Measurements from ENCODE around the gene ERGIC1.

The ERGIC1 gene

DNA sequence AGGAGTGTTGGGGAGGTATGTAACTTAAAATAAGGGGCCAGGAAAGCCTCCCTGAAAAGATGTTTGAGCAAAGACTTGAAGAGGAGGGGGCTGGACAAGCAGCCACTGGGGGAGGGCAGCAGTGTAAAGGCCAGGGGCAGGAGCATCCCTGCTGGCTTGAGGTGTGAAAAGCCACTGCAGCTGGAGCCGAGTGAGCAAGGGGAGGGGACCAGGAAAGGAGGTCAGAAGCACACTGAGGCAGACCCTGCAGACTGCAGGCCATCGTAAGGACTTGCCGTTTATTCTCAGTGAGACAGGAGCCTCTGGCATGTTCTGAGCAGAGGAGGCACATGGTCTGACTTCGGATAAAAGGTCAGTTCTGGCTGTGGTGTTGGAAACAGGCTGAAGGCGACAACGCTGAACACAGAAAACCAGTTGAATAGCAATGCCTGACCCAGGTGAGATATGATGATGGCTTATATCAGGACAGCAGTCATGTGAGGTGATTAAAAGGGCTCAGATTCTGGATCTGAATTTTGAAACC, 10.2 kb upstream of the ERGIC1 start:
- H3K27ac ChIP-seq: no peak overlapping the region
- no peak for DNase-seq (ENCODE audit: low read depth, low spot score)

DNA sequence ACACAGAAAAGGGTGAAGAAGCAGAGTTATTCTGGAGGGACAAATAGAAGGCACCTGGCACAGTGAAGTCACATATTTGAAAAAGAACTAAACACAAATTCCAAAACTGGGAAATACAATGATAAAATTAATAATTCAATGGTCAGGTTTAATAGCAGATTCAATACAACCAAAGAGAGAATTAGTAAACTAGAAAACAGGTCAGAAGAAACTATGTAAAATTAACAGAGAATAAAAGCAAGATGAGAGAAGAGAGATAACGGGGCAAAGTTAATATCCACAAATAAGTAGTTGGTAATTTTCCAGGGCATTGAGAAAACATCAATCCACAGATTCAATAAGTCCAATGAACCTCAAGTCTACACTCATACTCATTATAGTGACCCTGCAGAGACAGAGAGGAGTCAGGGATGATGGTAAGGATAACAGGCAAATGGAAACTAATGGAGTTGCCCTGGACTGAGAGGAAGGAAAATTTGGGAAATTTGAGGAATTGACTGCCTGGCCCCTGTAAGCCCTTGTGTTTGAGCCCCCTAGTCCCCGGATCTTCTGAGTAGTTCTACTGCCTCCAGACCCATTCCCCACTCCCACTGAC, 8.3 kb upstream of the ERGIC1 start:
- no peak for DNase-seq (ENCODE audit: low read depth, low spot score)
- H3K27ac ChIP-seq: no peak overlapping the region

DNA sequence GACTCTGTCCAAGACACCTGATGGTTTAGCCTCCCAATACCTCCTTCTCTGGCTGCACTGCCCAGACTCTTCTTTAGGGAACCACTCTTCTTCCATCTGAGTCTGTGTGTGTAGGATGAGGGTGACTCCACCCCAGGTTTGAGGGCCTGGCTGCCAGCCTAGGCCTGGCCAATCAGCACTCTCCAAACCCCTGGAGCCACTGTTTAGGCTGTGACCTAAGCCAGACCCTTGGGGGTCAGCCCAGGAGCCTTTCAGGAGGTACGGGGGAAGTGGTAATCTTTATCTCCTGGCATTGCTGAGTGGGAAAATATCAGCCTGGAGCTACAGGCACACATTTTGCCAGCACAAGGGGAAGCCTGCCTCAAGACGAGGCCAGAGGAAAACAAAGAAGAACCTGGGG, 6.2 kb upstream of the ERGIC1 start:
- H3K27ac ChIP-seq: no peak overlapping the region

DNA sequence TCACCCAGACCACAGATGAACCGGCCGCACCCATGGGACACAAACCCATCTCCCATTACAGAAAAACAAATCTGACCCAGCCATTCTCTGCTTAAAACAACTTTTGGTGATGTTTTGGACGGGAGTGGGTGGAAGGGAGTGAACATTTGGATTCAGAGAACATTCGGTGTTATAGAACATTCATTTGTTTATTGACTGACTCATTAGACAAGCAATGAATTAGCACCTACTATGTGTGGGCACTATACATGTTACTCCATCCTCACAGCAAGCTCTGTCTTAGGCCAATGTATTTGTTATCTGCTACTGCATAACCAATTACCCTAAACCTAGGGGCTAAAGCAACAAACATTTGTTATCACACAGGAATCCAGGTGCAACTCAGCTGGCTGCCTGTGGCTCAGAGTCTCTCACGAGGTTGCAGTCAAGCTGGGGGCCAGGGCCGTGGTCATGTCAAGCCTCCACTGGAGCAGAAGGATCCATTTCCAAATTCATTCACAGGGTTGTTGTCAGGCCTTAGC, 5.1 kb upstream of the ERGIC1 start:
- H3K27ac ChIP-seq: peak overlapping the region; percentile 6
- DNase-seq (ENCODE audit: low read depth, low spot score): no peak

More for the DNA sequence above, 6.2 kb upstream of the ERGIC1 start:
- no peak for DNase-seq (ENCODE audit: low read depth, low spot score)

DNA sequence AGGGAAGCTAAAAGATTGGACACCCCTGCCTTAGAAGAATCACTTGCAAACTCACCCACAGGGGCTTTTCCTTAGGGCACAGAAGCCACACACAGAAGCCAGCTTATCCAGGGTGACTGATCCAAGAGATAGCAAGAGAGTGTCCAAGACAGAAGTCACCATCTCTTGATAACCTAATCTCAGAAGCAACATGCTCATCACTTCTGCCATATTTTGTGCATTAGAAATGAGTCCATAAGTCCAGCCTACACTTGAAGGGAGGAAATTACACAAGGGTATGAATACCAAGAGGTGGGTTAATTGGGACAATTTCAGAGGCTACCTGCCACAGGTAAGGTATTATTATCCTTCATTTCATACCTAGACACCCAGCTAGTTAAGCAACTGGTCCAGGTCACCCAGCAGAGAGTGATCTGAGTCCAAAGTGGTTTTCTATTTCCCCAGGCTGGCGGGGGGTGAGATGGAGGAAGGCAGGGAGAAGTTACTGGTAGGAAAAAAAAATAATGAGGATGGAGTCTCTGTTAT, 3.7 kb upstream of the ERGIC1 start:
- no peak for DNase-seq (ENCODE audit: low read depth, low spot score)
- peak overlapping the region; percentile 77 for H3K27ac ChIP-seq

DNA sequence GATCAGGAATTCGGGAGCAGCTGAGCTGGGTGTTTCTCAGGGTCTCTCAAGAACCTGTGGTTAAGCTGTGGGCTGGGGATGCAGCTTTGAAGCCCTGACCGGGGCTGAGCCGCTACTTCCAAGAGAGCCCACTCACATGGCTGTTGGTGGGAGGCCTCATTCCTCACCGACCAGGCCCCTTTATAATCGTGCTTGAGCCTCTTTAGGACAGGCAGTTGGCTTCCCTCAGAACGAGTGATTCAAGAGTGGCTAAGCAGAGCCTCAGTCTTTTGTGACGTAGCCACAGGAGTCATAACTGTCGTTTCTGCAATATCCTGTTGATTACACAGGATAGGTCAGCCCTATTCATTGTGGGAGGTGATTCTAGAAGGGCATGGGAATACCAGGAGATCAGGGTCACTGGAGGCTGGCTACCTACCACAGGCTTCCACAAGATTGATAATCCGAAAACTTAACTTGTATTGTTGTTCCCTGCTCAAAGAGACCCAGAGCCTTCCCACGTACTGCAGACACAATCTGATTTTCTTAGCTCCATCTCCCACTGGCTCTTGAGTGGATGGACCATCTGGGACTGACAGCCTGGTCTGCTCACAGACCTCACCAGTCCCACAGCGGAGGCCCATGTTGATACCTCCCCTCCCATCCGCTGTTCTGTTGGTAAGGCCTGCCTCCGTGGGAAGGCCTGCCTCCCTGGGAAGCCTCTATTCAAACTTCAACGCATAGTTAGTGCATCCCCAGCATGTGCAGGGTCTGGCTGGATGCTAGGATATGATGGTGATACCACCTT, 3.0 kb upstream of the ERGIC1 start:
- no peak for DNase-seq (ENCODE audit: low read depth, low spot score)
- peak overlapping the region; percentile 77 for H3K27ac ChIP-seq

DNA sequence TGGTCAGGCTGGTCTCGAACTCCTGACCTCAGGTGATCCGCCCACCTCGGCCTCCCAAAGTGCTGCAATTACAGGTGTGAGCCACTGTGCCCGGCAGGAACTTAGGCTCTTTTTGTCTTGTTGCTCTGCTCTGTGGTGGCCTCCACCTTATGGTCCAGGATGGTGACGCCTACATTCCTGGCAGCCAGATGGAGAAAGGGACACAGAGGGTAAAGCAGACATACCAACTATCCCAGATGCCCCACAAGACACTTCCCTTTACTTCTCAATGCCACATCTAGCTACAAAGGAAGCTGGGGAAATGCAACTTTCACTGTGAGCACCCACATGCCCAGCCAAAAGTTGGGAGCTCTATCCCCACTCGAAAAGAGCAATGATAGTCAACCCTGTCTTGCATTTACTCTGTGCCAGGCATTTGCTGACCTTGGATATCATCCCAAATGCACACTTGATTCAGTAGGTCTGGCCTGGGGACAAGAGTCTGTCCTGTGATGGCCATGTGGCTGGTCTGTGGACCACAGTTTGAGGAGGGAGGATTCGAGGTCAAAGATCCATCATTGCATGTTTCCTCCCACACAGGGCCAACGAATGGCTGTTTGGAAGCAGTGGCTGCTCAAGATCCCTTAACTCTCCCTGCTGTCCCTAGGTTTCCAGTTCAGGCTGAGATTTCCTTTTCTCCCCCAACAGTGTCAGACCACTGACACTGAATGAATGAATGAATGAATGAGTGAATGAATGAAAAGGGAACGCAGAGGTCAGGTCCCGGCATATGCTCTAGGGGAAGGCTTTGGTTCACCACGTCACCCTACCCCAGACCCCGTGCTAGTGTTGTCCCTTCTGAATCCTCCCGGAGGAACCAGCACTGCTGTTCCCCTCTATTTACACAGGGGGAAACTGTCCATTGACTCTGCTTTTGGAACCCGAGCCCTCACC, 1.4 kb upstream of the ERGIC1 start:
- H3K27ac ChIP-seq: peak overlapping the region; percentile 77
- no peak for DNase-seq (ENCODE audit: low read depth, low spot score)

DNA sequence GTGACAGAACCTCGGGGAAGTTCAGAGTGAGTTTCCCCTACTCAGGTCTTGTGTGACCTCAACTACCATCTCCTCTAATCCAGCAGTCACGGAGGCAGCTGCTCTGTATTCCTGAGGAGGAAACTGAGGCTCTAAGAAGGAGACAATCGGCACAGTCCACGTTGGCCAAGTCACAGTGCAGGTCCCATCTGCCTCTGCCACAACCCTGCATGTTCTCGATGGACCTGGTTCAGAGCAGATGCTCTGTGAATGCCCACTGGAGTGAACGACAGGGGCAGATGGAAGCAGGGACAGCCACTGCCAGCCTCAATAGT, 722 bp upstream of the ERGIC1 start:
- no peak for DNase-seq (ENCODE audit: low read depth, low spot score)
- H3K27ac ChIP-seq: peak overlapping the region; percentile 77

DNA sequence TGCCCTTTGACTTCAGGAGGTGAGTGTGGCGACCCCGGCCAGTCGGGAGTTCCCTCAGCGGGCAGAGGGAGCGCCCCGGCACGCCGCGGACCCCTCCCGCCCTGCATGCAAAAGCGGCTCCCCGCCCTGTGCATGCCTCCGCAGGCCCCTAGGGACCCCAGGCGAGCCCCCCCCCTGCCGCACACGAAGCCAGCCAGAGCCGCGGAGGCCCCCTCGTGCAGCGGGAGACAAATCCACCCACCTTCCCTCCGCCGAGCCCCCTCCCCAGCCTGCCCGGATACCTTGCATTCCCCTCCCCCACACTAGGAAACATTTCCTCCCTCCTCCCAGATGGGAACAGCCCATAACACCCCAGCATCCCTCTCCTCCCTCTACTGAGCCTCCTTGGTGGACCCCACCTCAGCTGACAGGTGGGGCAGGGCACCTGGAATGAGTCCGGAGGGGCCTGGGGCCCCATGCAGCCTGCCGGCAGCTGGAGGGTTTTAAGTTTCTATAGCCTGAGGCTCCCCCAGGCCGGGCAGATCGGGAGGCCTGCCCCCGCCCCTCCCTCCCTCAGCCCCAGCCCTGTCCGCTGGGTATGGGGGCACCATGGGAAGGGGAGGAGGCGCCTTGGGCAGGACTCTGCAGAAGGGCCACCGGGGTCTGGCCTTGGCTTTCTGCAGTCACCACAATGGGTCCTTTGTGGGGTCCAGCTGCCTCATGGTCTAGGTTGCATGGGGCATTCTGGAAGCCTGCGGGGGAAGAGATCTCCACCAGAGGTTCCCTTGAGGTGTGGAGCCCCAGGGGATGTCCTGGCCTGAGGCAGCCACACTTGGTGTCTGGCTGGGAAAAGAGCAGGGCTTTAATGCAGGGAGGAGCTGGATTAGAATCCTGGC, 601 bp downstream of the ERGIC1 start:
- DNase-seq (ENCODE audit: low read depth, low spot score): no peak

DNA sequence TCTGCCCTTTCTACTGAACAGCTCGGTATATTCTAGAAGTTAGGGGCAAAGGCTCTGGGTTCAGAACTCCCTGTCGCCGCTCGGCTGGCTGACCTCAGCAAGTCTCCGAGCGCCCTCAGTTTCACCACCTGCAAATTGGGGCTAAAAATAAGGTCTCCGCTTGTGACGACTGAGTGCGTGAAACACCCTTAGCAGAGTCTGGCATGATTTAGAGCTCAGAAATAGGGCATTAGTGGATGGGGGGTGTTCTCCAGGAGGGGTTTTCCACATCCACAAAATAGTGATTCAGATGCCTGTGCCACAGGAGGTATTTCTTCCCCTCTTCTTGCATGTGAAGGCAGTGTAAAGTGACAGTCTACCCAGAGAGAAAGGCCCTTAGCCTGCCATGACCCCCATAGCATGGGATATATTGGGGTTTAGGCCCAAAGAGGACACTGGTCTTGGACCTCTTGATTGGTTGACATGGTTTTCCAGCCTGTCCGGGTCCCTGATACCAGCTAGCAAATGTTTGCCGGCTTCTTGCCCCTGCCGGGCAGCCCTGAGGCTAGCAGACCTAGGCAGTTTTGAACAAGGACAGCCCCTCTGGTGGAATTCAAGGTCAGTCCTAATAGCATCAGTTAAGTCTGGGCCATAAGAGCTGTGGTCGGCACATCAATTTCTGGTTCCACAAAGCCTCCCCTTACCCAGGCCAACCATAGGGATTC, 1.4 kb downstream of the ERGIC1 start:
- peak overlapping the region; percentile 77 for H3K27ac ChIP-seq
- no peak for DNase-seq (ENCODE audit: low read depth, low spot score)

More for the DNA sequence above, 601 bp downstream of the ERGIC1 start:
- peak overlapping the region; percentile 77 for H3K27ac ChIP-seq

DNA sequence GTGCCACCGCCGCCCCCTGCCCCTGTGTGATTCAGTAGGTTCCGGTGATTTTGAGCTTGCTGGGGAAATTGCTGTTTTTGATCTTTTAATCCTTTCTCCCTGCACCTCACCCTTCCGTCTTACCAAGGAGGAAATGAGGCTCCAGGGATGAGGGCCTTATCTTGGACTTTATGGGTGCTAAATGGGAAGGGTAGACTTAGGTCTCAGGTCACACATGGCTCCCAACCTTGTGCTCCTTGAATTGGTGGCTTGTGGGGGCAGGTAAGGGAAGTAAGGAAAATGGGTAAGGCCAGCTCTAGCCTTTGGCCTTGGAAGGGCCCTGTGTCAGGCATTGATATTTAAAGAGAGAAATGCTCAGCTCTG, 1.9 kb downstream of the ERGIC1 start:
- no peak overlapping the region for H3K27ac ChIP-seq
- DNase-seq (ENCODE audit: low read depth, low spot score): no peak

DNA sequence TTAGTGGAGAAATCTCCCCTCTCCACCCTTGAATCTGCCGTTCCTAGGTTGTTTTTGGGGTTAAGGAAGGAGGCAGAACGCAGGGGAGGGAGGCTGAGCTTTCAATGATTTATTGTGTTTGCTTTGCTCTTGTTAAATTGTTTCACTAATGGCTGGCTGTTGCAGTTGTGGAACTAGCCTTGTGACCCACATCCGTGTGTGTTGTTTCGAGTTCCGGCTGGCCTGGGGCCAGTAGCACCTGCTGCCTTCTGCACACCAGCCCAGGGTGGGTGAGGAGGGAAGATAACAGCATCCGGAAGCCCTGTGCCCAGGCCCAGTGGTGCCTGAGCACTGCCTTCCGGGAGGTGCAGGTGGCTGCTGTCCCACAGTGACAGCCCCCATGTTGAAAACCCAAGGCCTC, 3.6 kb downstream of the ERGIC1 start:
- H3K27ac ChIP-seq: no peak overlapping the region

DNA sequence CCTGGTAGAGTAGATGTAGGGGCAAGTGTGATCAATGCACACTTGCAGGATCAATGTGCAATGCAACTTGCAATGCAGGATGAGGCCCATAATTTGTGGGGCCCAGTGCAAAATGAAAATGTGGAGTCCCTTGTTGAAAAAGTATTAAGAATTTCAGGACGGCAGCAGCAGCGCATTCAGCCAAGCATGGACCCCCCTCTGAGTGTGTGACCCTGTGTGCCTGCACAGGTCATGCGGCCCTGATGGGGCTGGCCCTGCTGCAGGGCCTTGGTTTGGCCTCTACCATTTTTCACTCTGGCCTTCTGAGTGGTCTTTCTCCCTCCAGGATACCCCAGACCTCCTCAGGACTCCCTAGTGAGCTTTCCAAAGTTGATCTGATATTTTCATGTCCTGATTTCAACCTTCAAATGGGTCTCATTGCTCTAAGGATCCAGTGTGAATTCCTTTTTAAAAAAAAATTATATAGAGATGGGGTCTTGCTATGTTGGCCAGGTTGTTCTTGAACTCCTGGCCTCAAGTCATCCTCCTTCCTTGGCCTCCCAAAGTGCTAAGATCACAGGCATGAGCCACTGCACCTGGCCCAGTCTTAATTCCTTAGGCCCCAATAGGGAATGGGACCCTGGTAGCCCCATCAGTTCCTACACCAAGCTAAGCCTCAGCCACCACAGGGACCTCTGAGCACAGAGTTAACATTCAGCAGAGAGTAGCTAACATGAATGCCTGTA, 4.3 kb downstream of the ERGIC1 start:
- no peak for DNase-seq (ENCODE audit: low read depth, low spot score)
- no peak overlapping the region for H3K27ac ChIP-seq

More for the DNA sequence above, 3.6 kb downstream of the ERGIC1 start:
- DNase-seq (ENCODE audit: low read depth, low spot score): no peak

DNA sequence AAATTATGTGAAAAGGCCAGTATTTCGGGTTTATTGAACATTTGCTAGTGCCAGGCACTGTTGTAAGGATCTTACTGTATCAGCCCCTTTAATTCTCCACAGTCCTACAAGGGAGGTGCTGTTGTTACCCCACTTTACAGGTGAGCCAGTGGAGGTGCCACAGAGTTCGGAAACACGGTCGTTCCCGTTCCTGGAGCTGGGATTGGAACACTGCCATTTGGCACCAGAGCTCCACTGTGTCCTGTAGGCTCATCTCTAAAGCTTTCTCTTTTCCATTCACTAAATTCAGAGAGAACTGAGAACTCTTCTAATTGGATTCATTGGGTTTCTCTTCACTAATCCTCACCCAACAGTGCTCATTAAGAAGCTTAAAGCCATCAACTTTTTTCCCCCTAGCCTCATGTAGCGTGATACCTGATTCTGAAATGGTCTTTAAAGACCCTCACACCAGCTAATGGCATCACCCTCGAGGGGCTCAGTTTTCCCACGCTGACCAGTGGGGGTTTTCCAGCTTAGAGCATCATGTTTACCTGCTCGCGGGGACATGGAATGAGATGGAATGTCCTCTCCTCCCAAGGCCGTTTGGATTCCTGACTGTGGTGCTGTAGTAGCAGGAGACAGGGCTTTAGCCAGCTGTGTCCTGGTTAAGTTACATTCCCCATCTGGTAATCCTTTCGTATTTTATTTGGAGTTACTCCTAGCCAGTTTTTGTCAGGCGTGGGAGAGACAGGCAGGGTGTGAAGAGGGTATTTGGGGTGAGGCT, 5.8 kb downstream of the ERGIC1 start:
- no peak for DNase-seq (ENCODE audit: low read depth, low spot score)
- no peak overlapping the region for H3K27ac ChIP-seq

DNA sequence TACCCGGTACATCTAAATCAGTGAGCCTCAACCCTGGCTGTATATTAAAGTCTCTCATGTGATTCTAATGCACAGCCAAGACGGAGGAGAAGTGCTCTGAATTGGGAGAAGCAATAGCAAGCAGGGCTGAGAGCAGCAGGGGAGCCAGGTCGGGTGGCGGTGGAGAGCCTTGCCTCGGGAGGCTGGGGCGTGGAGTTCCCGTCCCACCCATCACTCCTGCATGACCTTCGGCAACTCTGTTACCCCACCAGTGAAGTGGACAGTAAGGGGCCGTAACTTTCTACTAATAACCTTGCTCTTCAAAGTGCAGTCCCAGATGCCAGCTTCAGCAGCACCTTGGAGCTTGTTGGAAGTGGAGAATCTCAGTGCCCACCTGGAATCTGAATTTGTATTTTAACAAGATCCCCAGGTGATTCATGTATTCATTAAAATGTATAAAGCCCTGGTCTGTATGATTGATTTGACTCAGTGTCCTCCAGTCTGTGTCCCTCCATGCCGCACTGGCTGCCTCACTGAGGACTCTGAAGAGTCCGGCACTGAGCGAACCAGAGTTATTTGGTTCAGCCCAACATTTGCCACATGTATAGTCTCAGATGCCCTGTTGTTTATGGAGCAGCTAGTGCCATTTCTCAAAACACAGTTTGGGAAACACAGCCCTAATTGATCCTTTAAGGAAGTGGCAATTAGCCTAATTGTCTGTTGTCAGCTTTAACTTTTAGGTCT, 6.5 kb downstream of the ERGIC1 start:
- H3K27ac ChIP-seq: no peak overlapping the region
- DNase-seq (ENCODE audit: low read depth, low spot score): no peak

DNA sequence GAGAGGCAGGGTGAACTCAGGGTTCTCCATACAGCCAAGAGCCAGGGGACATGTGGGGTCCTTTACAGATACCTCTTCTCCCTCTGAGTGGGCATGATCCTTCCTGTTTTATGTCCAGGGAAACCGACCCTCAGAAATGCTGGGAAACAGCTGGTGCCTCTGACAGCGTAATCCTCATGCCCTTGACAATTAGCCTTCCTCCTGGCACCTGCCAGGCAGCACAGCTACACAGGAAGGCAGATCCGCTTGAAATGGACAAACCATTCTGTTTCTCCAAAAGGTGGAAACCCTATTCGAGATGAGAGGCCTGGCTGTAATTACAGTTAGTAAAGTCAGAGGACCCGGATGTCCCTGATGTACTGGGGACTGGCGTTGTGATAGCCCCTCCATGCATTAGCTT, 7.2 kb downstream of the ERGIC1 start:
- no peak for DNase-seq (ENCODE audit: low read depth, low spot score)
- H3K27ac ChIP-seq: no peak overlapping the region

All from epithelial cell of prostate (primary cell).